ENCODE data around the gene FLVCR2. TPM values are rescaled to one million over a fixed set of nuclear protein-coding genes. Genes with fewer than 3 reads are reported as not detected.
A peak's percentile ranks its signal among the peaks of the same experiment; 100 is the strongest.

FLVCR2 gene
- total and polyA plus RNA-seq, 2 donors (not counting 1 experiment from before 2014, with no cell fraction given) = 0.31 to 1.6 TPM

DNA sequence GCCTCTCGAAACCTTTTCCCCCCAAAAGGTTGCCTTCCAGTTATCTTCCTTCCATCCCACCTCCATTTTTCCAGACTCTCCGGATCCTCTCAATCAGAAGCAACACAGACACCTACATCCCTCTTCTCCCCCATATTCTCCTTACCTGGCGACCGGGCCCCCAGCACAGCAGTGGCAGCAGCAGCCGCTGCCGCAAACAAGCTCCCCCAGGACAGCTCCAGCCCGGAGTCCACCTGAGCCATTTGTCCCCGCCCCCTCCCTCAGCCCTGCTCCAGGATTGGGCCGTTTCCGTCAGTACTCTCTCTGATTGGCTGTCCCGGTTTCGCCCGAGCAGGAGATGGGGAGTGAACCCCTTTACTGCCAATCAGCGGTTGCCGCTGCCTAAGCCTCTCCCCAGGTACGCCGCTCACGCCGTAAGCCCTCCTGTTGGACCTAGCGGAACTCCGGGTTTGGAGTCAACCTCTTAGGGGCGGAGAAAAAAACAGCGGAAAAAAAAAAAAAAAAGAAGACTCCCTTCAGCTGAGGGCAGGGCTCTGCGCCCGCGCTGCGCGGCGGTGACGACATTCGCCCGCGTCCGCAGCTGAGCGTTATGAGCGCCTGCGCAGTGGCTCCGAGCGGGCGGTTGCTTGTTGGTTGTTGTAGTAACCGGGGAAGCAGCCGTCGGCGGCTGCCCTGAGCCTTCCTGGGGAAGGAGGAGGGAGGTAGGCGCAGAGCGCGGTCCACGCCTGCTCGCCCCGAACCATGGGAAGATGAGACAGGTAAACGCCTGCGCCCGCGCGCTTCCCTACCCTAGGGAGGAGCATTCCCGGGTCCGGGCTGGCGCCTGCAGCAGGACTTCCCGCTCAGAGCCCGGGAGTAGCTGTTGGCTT, 82.4 kb downstream of the FLVCR2 start, which contains the start of the genes ERG28 and TTLL5:
Gene ERG28, minus strand, starts transcription at position 247 of the 869 bp plus-strand sequence. CDS start 3,374 bp downstream, outside the sequence.
Gene TTLL5, plus strand, starts transcription at position 617 of the 869 bp plus-strand sequence. CDS start 1,904 bp downstream, outside the sequence.
- Histone ChIP-seq H3K27ac (ENCODE audit: low read length in 2 of 2) (peak within 1 kb of the TSS; percentile 80 to 96), H2AFZ (ENCODE audit: insufficient read depth, low read depth, low read length, poor library complexity, severe bottlenecking) (peak within 1 kb of the TSS; percentile 99), H3K9me3 (ENCODE audit: control extremely low read depth in 1 of 3, control insufficient read depth in 2 of 3, insufficient read depth in 1 of 3, low read length in 2 of 3) (no peaks in the 10 kb centered on the region), H3K36me3 (replicated peaks in 1 of 2; ENCODE audit: control extremely low read depth in 1 of 2, control insufficient read depth in 1 of 2, extremely low read depth in 1 of 2, insufficient read depth in 2 of 2, low read length in 1 of 2) (peaks cover 4 to 16% of the 10 kb centered on the region in 2 experiments), H3K9ac (ENCODE audit: low read length) (peak within 1 kb of the TSS; percentile 97), H3K4me3 (ENCODE audit: control extremely low read depth in 1 of 5, extremely low read depth in 1 of 5, insufficient read depth in 1 of 5, low read depth in 2 of 5, low read length in 4 of 5) (peak within 1 kb of the TSS; percentile 73 to 95 (median 85)), H3K79me2 (ENCODE audit: control insufficient read depth, insufficient read depth, low read length) (no peaks in the 10 kb centered on the region), H3K27me3 (replicated peaks in 1 of 4; ENCODE audit: control extremely low read depth in 1 of 4, control insufficient read depth in 3 of 4, insufficient read depth in 4 of 4, low read length in 3 of 4) (no peaks in the 10 kb centered on the region), H4K20me1 (ENCODE audit: control insufficient read depth, insufficient read depth, low read length, poor library complexity, severe bottlenecking) (no peaks in the 10 kb centered on the region), H3K4me2 (replicated peaks; ENCODE audit: low read depth, low read length, poor library complexity, severe bottlenecking) (peak within 1 kb of the TSS; percentile 89), H3K4me1 (ENCODE audit: control insufficient read depth in 2 of 2, insufficient read depth in 2 of 2, low read length in 2 of 2) (peaks cover 14 to 15% of the 10 kb centered on the region in 2 donors)
- ATAC-seq (ENCODE audit: low read depth) (peak; percentile 94), DNase-seq (peak; percentile 98)
- H3K4me1 Mint-ChIP-seq = peaks cover 27% of the 10 kb centered on the region
- H3K4me3 Mint-ChIP-seq = peak within 1 kb of the TSS; percentile 95
- WGBS (ENCODE audit: insufficient coverage) = under 1% methylated on average over 58 of the region's 60 CpGs
- intact Hi-C loops (cut with micrococcal nuclease) = loop anchor here (2.0 to 5.0 kb wide), 3 partner anchors 139 to 1168 kb away; partner anchors contain the start of genes BATF, IFT43, ISCA2 and NPC2
- POLR2A ChIA-PET = interaction anchor here (0.6 to 1.5 kb wide), 6 partner anchors 82 to 1460 kb away, joined by 3 to 8 read pairs (median 4); partner anchors contain the start of gene FLVCR2
- CTCF ChIA-PET = interaction anchor here (0.6 to 13.9 kb wide), 9 partner anchors 8 to 321 kb away, joined by 3 to 447 read pairs (median 4); partner anchors contain the start of genes FLVCR2 and TGFB3
- no peak for TF ChIP-seq CTCF (IDR thresholded peaks at IDR 0.05)
- TF ChIP-seq EZH2 (IDR thresholded peaks at IDR 0.05; ENCODE audit: borderline replicate concordance, insufficient read depth, low read depth, low read length, poor library complexity, severe bottlenecking) = no peak
- H3K27ac Mint-ChIP-seq = peak within 1 kb of the TSS; percentile 96
- no peaks in the 10 kb centered on the region for H3K9me3 Mint-ChIP-seq (ENCODE audit: insufficient read depth)
- H3K27me3 Mint-ChIP-seq = no peaks in the 10 kb centered on the region
